ENCODE results near the gene TMED5.

- no peak for TF ChIP-seq ARNT (IDR thresholded peaks at IDR 0.05)
- no peak for TF ChIP-seq HDGF (IDR thresholded peaks at IDR 0.05; ENCODE audit: borderline replicate concordance)
- no peak for TF ChIP-seq TARDBP (IDR thresholded peaks at IDR 0.05)
- no peak for TF ChIP-seq FOXK2 (IDR thresholded peaks at IDR 0.05)
- TF ChIP-seq SP1 (IDR thresholded peaks at IDR 0.05): no peak
- TF ChIP-seq FOXM1 (IDR thresholded peaks at IDR 0.05; ENCODE audit: borderline replicate concordance): no peak
- no peak for TF ChIP-seq L3MBTL2 (conservative IDR thresholded peaks at IDR 0.05)
- TF ChIP-seq FOXA1 (IDR thresholded peaks at IDR 0.05): no peak
- TF ChIP-seq ELF4 (IDR thresholded peaks at IDR 0.05): no peak
- no peak for TF ChIP-seq BHLHE40 (IDR thresholded peaks at IDR 0.05; ENCODE audit: borderline replicate concordance)
- TF ChIP-seq NFRKB (IDR thresholded peaks at IDR 0.05): no peak
- TF ChIP-seq PKNOX1 (IDR thresholded peaks at IDR 0.05): no peak
- no peak for TF ChIP-seq SUZ12 (IDR thresholded peaks at IDR 0.05)
- no peak for TF ChIP-seq LEF1 (IDR thresholded peaks at IDR 0.05; ENCODE audit: borderline replicate concordance)
These were observed 65.8 kb downstream of the TMED5 start for GRCh38 chr1:93114391-93114790.
